ENCODE data around the gene EPC2. TPM values are rescaled to one million over a fixed set of nuclear protein-coding genes. Genes with fewer than 3 reads are reported as not detected.
A peak's percentile ranks its signal among the peaks of the same experiment; 100 is the strongest.

Gene EPC2
- total RNA-seq, 1 donor from 2014 or later = 35.9 TPM

GRCh38 chr2:148718039-148718438, 73.5 kb downstream of the EPC2 start:
- Mint-ChIP-seq H3K36me3 (peaks cover 51% of the 10 kb centered on the region), H3K9me3 (peaks cover 31% of the 10 kb centered on the region), H3K27me3 (no peaks in the 10 kb centered on the region), H3K27ac (peak overlapping the region; percentile 7), H3K4me1 (ENCODE audit: unreplicated experiment) (peaks cover 27% of the 10 kb centered on the region), H3K4me3 (no peak overlapping the region)
- no peak for TF ChIP-seq CTCF (conservative IDR thresholded peaks at IDR 0.05)
- no peak for DNase-seq (ENCODE audit: extremely low spot score, unreplicated experiment)

- H3K27me3 Mint-ChIP-seq = no peaks in the 10 kb centered on the region
- peaks cover 27% of the 10 kb centered on the region for H3K4me1 Mint-ChIP-seq (ENCODE audit: unreplicated experiment)
- no peak for DNase-seq (ENCODE audit: extremely low spot score, unreplicated experiment)
- H3K27ac Mint-ChIP-seq = peak overlapping the region; percentile 71
- peaks cover 31% of the 10 kb centered on the region for H3K9me3 Mint-ChIP-seq
- peak overlapping the region; percentile 61 for H3K4me3 Mint-ChIP-seq
- H3K36me3 Mint-ChIP-seq = peaks cover 43% of the 10 kb centered on the region
- no peak for TF ChIP-seq CTCF (conservative IDR thresholded peaks at IDR 0.05)
These were observed 74.7 kb downstream of the EPC2 start for GRCh38 chr2:148719195-148719749.

- peaks cover 40% of the 10 kb centered on the region for H3K36me3 Mint-ChIP-seq
- no peak overlapping the region for H3K4me3 Mint-ChIP-seq
- H3K9me3 Mint-ChIP-seq = peaks cover 31% of the 10 kb centered on the region
- peaks cover 27% of the 10 kb centered on the region for H3K4me1 Mint-ChIP-seq (ENCODE audit: unreplicated experiment)
- no peak overlapping the region for H3K27ac Mint-ChIP-seq
- no peak for TF ChIP-seq CTCF (conservative IDR thresholded peaks at IDR 0.05)
- no peaks in the 10 kb centered on the region for H3K27me3 Mint-ChIP-seq
- no peak for DNase-seq (ENCODE audit: extremely low spot score, unreplicated experiment)
These were observed 75.4 kb downstream of the EPC2 start for GRCh38 chr2:148719941-148720436.

GRCh38 chr2:148720501-148721001, 76.0 kb downstream of the EPC2 start:
- H3K27me3 Mint-ChIP-seq = no peaks in the 10 kb centered on the region
- H3K4me3 Mint-ChIP-seq = no peak overlapping the region
- H3K4me1 Mint-ChIP-seq (ENCODE audit: unreplicated experiment) = peaks cover 27% of the 10 kb centered on the region
- peaks cover 31% of the 10 kb centered on the region for H3K9me3 Mint-ChIP-seq
- peaks cover 39% of the 10 kb centered on the region for H3K36me3 Mint-ChIP-seq
- no peak for TF ChIP-seq CTCF (conservative IDR thresholded peaks at IDR 0.05)
- no peak for DNase-seq (ENCODE audit: extremely low spot score, unreplicated experiment)
- H3K27ac Mint-ChIP-seq = no peak overlapping the region

GRCh38 chr2:148721520-148721931, 77.0 kb downstream of the EPC2 start:
- Mint-ChIP-seq H3K27ac (no peak overlapping the region), H3K27me3 (no peaks in the 10 kb centered on the region), H3K36me3 (peaks cover 36% of the 10 kb centered on the region), H3K9me3 (peaks cover 21% of the 10 kb centered on the region), H3K4me1 (ENCODE audit: unreplicated experiment) (peaks cover 27% of the 10 kb centered on the region), H3K4me3 (no peak overlapping the region)
- TF ChIP-seq CTCF (conservative IDR thresholded peaks at IDR 0.05) = no peak
- DNase-seq (ENCODE audit: extremely low spot score, unreplicated experiment) = no peak

Measured in type B pancreatic cell (in vitro differentiated cells).